GM21447 (cell line): ENCODE data around the gene OR6P1.

Experiments
- ATAC-seq: cut with Tn5 transposase; IDR thresholded peaks from one replicate; pipeline ENCODE4 v1.9.1; 2021; ENCODE audit not compliant: unreplicated experiment

Gene OR6P1, protein sequence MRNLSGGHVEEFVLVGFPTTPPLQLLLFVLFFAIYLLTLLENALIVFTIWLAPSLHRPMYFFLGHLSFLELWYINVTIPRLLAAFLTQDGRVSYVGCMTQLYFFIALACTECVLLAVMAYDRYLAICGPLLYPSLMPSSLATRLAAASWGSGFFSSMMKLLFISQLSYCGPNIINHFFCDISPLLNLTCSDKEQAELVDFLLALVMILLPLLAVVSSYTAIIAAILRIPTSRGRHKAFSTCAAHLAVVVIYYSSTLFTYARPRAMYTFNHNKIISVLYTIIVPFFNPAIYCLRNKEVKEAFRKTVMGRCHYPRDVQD

DNA sequence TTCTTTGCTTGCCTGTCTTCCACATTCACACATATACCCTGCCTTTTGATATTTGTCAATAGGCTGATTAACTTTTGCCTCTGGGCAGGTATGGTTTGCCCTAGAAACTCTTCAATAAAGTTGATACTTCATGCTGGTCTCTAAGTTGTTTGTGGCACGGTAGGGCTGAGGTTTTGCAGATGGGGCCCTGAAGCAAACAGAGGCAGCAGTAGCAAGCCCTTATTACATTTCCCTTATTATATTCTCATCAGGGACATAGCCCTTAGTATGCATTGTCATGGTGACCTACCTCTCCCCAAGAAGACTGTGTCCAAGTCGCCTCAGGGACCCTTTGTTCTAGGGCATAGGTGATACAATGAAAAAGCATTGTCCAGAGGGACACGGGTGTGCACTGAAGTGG lies at the start of gene OR6P1:
OR6P1 (minus strand) TSS at position 101 of the 400 bp plus-strand sequence. CDS start 6,976 bp downstream, outside the sequence.
- ATAC-seq, result no peak

DNA sequence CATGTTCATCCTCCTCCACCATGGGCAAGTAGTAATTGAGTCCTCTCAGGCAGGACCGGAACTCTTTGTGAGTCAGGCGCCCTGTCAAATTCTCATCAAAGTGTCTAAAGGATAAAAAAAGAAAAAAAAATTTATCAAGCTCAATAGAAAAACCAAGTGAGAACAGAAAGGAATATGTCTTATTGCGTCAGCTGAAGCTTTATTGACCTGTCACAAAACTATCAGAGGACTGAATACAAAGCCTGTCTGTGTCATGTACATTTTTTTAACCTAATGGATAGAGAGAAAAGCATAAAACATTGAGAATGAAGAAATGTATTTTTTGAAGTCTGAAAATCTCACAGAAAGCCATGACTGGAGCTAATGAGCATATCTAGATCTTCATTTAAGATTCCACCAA lies 43.4 kb upstream of the OR6P1 start:
- ATAC-seq, result no peak

DNA sequence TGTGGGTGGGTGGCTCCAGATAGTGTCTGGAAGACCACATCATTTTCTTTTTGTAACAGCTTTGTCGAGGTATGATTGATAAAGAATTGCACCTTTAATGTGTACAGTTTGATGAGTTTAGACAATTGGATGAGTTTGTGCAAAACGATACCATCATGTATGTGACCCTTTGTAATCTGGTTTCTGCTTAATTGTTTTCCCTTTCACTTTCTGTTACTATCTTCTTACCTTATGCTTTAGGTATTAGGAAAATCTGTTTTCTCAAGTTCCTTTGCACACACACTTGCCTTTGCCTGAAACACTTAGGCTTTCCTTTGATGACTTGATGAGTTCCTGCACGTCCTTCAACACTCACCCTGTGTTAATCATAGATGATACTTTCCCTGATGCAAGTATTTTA lies 41.5 kb upstream of the OR6P1 start:
- no peak for ATAC-seq

DNA sequence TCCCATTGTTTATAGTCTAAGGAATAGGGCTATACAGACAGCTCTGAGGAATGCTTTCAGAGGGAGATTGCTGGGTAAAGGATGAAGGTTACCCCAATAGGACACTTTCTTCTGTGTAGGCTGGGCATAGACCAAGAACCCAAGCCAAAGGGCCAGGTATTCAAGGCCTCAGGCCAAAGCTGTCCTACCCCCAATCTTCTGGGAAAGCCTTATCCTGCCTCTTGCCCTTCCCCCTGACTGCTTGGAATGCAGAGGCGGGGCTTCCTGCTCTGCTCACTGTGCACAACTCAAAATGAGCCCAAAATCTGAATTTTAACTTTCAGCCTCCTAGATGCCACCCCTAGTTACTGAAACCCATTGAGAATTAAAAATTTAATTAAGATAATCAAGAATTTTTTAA lies 36.9 kb upstream of the OR6P1 start:
- no peak for ATAC-seq

DNA sequence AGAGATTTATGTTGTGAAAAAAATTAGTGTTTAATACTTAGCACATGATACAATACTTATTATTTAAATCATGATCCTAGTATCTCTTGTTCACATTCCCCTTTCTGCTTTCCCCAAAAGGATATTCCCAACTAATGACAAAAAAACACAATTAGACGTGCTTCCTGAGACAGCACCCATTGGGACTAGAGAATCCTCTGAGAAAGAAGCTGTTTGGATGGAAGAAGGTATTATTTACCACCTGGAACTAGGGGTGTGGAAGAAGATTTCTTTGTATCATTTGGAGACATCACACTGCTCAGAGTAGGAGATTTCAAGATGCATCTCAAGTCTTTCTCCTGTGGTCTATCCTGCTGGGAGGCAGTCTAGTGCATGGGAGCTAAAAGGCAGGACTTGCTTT lies 34.6 kb upstream of the OR6P1 start, which contains the start of gene OR10Z1:
OR10Z1 (plus strand) TSS at position 301 of the 400 bp plus-strand sequence. CDS start 1,171 bp downstream, outside the sequence.
- no peak for ATAC-seq

DNA sequence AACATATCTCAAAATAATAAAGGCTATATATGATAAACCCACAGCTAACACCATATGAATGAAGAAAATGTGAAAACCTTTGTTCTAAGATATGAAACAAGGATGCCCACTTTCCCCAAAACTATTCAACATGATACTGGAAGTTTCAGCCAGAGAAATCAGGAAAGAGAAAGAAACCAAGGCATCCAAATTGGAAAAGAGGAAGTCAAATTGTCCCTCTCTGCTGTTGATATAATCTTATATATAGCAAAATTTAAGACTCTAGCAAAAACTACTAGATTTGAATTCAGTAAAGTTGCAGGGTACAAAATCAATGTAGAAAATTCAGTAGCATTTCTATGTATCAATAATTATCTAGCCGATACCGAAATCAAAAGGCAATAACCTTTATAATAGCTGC lies 30.4 kb upstream of the OR6P1 start:
- no peak for ATAC-seq

DNA sequence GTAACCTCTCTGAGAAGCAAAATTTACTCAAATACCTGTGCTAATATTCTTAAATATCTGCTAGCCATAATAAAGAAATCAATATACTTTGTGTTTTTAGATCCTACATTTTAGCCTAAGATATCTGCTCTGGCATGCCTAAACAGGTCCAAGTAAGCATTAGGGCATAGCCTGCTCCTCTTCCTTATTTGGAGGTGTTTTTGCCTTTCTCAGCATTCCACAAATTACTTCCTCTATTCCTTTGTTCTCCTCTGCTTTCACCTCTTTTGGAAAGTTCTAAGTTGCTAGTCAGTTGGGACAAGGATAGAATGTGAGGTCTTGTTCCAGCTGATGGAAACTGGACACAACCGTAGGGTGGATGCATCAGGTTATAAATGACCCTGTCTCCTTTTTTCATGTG lies 16.6 kb upstream of the OR6P1 start:
- no peak for ATAC-seq

DNA sequence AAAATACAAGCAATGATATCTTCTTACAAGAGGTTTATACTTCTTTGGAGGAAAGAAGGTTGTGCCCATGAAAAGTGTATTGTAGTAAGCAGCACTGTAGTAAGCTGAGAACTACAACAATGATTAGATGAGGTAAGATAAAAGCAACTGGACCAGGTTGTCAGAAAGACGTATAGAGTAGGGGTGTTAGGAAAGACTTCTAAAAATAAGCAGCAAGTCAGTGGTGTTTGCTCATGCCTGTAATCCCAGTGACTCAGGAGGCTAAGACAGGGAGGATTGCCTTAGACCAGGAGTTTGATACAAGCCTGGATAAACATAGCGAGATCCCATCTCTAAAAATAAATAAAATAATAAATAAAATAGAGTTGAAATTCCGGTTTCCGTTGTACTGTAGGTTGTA lies 13.6 kb upstream of the OR6P1 start:
- no peak for ATAC-seq

DNA sequence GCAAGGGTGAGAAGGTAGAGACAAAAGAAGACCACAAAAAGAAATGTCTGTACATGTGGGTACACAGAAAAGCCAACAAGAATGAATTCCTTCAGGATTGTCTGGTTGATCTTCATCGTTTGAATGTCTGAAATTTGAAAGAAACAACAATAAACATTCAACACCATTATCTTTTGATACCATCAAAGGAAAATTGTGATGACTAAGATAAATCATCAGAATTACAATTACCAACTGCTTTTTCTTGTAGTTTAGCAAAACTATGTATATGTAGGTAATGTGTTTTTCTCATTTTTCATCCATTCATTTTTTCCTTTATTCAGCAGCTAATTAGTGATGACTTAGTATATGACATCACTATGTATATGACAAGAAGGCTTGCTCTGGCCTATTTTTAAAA lies 9.4 kb upstream of the OR6P1 start, which contains the start of gene OR10X1:
OR10X1 (minus strand) TSS at position 167 of the 400 bp plus-strand sequence; CDS start at position 167, 0 bp downstream.
- ATAC-seq, result no peak

DNA sequence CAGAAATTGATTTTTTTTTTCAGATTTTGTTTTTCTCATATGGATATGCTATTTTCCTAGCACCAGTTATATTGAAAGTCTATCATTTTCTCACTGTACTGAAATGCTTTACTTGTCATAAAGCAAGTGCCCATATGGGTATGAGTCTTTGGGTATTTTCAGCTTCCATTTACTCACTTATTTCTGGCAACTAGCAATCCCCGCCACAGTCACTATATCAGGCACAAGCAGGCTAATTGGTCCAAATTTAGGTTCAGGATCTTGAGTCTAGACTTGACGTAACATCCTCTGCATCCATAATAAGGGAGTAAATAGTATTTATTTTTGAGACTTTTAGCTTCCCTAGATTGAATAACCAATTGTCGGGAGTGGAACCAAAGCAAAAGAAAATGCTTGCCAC lies 7.2 kb upstream of the OR6P1 start:
- ATAC-seq, result no peak

DNA sequence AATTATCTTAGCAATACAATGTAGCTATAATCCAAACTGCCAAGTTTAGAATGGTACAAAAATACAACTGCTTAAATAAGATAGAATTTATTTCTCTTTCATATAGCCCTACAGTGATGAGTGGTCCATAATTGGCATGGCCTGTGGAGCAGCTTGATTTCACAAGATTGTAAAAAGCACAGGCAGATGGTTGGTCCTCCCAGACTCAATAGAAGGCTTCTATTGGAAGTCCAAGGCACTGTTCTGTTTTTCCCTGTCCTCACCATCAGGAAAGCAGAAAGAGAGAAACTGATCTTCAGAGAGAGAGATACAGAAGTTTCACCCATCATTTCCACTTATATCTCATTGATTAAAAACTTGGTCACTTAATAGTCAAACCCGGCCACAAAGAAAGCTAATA lies 1.8 kb upstream of the OR6P1 start:
- ATAC-seq, result no peak

DNA sequence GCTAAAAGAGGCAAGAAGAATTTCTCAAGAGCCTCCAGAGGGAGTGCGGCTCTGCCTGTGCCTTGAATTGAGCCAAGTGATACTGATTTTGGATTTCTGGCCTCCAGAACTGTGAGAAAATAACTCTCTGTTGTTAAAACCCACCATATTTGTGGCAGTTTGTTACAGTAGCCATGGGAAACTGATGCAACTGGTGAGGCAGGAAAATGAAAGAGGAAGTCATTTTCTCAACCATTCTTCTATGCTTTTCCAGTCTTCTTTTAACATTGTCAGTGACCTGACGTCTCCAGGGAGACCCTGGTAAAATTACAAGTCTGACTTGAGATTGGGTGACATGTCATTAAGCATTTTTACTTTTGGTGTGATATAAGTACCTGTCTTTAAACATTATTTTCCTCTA lies 5.8 kb downstream of the OR6P1 start:
- ATAC-seq, result no peak

DNA sequence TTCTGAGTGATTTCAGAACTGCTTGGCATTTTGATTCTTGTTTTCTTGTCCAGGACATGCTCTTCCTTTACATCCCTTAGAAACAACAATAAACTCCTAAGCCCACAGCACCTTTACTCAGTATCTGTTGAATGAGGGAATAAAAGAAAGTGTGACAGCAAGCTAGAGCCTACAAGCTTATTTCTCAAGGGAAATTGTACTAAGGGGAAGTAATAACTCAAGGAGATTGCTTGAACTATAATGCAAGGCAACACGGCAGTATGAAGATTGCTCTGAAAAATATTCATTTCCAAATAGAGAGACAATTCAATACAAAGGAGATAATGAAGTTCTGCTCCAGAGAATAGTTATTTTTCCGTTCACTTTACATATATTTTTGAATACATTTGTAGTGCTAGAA lies 6.5 kb downstream of the OR6P1 start:
- ATAC-seq, result no peak

DNA sequence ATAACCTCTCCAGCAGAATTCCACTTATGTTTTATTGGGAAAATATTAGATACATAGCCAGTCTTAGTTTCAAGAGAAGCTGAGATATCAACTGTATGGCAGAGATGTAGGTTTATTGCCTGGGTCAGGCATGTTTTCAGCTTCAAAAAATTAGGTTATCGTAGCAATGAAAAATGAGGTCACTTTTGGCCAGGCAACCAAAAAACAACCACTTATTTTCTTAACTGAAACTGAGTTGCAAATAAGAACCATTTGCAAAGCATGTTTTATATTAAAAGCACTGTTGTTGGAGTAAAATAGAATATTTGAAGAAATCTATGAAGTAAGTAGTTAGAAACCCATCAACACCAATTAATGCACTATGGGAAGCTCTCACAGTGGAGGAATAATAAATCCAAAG lies 10.7 kb downstream of the OR6P1 start:
- ATAC-seq, result no peak

DNA sequence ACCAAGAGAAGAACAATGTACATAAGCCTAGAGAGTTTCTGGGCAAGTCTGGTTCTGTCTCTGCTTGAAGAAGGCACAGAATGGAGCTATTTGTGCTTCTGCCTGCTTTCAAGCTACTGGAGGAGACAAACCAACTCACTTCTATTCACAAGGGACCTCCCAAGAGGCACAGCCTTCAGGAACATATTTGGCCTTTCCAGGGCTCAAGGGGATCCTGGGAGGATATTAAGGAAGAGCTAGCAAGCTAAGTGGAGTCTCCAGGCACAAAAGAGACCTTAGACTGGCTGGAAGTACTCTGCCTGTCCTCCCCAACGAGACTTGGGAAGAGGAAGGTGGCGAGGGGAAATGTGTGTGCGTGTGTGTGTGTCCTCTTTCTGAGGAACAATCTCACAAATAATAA lies 16.0 kb downstream of the OR6P1 start, which contains the start of gene OR6Y1:
OR6Y1 (minus strand) TSS at position 54 of the 400 bp plus-strand sequence. CDS start 6,300 bp downstream, outside the sequence.
- ATAC-seq, result no peak

DNA sequence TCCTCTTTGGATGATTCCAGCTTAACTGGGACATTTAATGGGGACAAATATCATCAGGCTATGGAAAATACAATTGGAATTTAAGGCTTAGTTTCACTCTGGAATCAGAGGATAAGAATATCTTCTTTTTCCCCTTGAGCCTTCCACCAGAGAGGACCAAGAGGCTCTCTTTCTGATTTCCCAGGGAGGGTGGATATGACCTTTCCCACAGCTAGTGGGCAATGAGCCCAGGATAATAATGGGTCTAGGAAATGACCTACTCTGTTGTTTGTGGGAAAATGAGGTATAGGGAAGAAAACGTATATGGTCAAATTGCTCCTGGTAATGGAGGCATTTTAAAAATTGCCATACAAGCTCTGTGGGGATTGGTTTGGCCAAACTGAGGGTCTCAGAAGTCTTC lies 18.1 kb downstream of the OR6P1 start:
- ATAC-seq, result no peak

DNA sequence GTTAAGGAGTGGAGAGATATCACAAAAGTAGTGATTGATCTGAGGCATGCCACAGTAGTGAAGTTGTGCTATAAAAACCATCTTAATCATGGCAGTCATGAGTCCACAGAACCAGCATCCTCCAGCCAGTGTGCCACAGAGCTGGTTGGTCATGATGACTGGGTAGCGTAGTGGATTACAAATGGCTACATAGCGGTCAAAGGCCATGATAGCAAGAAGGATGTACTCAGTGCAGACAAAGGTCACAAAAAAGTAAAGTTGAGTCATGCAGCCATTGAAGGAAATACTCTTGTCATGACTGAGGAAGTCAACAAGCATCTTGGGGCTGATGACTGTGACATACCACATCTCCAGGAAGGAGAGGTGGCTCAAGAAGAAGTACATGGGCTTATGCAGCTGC lies 22.8 kb downstream of the OR6P1 start:
- ATAC-seq, result no peak

DNA sequence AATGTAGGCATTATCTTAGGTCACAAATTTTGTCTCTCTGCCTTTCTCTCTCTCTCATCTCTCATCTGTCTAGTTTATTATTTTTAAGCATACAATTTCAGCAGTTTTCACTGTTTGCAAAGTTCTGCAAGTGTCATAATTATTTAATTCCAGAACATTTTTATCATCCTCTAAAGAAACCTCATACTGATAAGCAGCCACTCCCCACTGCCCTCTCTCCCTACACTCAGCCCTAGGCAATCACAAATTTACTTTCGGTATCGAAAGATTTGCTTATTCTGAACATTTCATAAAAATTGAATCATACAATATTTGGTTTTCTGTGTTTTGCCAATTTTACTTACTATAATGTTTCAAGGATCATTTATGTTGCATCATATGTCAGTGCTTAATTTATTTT lies 32.8 kb downstream of the OR6P1 start:
- ATAC-seq, result no peak

DNA sequence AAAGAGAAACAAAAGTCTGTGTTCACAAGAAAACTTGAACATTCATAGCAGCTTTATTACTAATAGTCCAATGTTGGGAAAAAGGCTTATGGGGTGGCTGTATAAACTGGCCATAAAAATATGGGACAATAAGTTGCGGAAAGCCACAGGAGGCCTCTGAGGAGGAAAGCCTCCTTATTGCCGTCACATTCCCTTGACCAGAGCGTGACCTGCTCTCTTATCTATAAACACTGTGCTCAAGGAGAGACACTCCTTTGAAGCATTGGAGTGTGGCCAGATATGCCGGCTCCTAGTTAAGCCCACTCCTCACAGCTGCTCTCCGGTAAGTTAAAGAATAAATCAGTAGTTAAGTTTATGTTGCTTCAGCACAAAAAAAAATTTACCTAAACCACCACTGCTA lies 35.9 kb downstream of the OR6P1 start:
- ATAC-seq, result no peak

DNA sequence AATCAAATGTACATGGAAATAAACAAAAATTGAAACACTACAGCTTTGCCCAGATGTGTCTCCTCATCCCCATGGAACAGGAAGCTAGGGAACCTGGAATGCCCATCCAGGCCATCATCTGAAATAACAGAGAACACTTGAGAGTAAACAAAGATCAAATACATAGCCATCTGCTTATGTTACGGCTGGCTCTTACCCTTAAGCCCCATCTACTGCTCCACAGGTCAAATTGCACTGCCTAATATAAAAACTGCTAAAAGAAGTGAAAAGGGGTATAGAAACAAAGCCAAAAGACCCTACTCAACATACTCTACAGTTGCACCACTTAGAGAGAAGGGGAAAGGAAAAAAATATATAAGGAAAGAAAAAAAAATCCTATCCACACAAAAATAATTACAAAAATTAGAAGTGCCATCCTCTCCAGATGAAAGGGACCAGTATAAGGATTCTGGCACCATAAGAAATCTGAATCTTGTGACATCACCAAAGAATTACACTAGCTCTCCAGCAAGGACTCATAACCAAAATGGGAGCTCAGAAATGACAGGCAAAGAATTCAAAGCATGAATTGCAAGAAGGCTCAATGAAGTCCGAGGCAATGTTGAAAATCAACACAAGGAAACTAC lies 43.1 kb downstream of the OR6P1 start:
- no peak for ATAC-seq

DNA sequence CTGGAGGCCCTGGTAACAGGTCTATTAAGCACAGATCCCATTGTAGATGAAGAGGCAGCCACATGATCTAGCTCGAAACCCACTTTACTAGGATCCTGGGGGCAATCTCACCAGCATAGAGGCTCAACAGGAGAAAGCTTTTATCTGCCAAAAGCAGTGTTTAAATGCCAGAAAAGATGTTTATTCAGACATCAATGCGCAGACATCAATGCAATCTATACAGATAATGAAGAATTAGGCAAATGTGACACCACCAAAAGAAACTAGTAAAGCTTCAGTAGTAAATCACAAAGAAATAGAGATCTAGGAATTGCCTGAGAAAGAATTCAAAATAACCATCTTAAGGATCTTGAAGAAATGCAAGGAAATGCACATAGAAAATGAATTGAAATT lies 48.7 kb downstream of the OR6P1 start:
- no peak for ATAC-seq

DNA sequence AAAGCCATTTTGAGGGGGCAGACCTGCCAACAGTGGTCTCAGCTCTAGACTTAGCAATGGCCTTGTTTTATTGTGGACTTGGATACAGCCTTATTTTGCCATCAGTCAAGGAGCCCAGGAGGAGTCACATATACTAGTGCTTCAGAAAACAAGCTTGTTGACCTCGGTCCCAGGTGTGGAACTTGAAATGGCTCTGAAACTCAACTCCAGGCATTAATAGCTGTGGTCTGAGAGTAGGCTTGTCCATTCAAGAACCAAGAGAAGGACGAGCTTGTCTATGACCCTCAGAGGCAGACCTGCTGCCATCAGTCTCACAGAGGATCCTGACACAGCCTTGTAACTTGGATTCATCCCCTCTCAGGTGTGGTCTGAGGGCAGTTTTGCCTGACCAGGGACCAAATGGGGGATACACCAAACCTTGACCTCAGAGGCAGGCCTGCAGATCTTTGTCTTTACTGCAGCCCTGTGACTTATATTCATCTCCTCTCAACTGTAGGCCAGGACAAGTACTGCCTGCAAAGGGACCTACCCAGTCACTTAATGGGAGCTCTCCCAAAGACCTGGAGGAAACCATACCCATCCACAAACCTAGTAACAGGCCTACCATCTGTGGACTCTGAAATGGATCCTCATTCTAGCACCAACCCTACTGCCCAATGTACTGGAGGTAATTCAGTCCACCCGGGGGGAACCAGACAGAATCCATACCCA lies 49.3 kb downstream of the OR6P1 start:
- ATAC-seq, result no peak
